Caco-2 (cell line): ENCODE data around the gene REM2. TPM values are rescaled to one million over a fixed set of nuclear protein-coding genes. Genes with fewer than 3 reads are reported as not detected.
A peak's percentile ranks its signal among the peaks of the same experiment; 100 is the strongest.

Source experiments
- BruUV-seq: library from RNA; stranded (reverse); fragments of 400-500 nt; replicated peaks from 2 replicates; lab custom pipeline; 2021; lab: Mats Ljungman, UMichigan
- CTCF ChIA-PET: fragments of 300-600 bp; sonication (Branson Sonifier 250); formaldehyde crosslinking; loops from one replicate; lab custom pipeline; 2022; ENCODE audit warnings: antibody characterized with exemption; lab: Charles Lee
- POLR2A ChIA-PET: fragments of 300-600 bp; sonication (Branson Sonifier 250); formaldehyde crosslinking; loops from one replicate; lab custom pipeline; 2022; ENCODE audit warnings: antibody characterized with exemption; lab: Charles Lee
- DNase-seq, 2 experiments: peaks; one replicate each; pipeline versions ENCODE4 v3.0.0 to v3.0.0-alpha.2; 2020 to 2022
- H3K27me3 ChIP-seq: replicated peaks from 2 replicates; pipeline ENCODE4 v1.6.0; 2011; ENCODE audit warnings: low read length; ENCODE audit not compliant: control insufficient read depth, insufficient read depth
- H3K36me3 ChIP-seq: 2 replicates; pipeline ENCODE4 v1.5.1; 2011; ENCODE audit warnings: low read length; ENCODE audit not compliant: control insufficient read depth, insufficient read depth
- H3K4me1 ChIP-seq: fragments of 250-450 bp; sonication (Bioruptor Pico); 2 replicates; pipeline ENCODE4 v1.5.1; 2020; ENCODE audit warnings: mild to moderate bottlenecking
- H3K4me3 ChIP-seq: 2 replicates; pipeline ENCODE4 v1.5.1; 2011; ENCODE audit warnings: low read depth, mild to moderate bottlenecking, control low read depth, low read length
- H3K9me3 ChIP-seq: fragments of 250-450 bp; sonication (Bioruptor Pico); 2 replicates; pipeline ENCODE4 v1.5.1; 2020; ENCODE audit warnings: mild to moderate bottlenecking, moderate library complexity
- H3K27ac Mint-ChIP-seq: one replicate; pipeline ENCODE4 v1.8.0; 2022; ENCODE audit warnings: mixed read lengths; ENCODE audit not compliant: unreplicated experiment
- H3K27me3 Mint-ChIP-seq: one replicate; pipeline ENCODE4 v1.8.0; 2022; ENCODE audit warnings: mixed read lengths; ENCODE audit not compliant: insufficient read depth, unreplicated experiment
- H3K36me3 Mint-ChIP-seq: one replicate; pipeline ENCODE4 v1.8.0; 2022; ENCODE audit warnings: mild to moderate bottlenecking, mixed read lengths; ENCODE audit not compliant: insufficient read depth, unreplicated experiment
- H3K4me1 Mint-ChIP-seq: one replicate; pipeline ENCODE4 v1.8.0; 2022; ENCODE audit warnings: low read depth, mixed read lengths; ENCODE audit not compliant: unreplicated experiment
- H3K4me3 Mint-ChIP-seq: one replicate; pipeline ENCODE4 v1.8.0; 2022; ENCODE audit warnings: mild to moderate bottlenecking, moderate library complexity, mixed read lengths; ENCODE audit not compliant: unreplicated experiment
- H3K9me3 Mint-ChIP-seq: one replicate; pipeline ENCODE4 v1.8.0; 2022; ENCODE audit warnings: mixed read lengths; ENCODE audit not compliant: unreplicated experiment
- intact Hi-C: fragments of 100-400 bp; cut with micrococcal nuclease; formaldehyde crosslinking; loops from one replicate; pipeline ENCODE4 v1.10.0; 2022; ENCODE audit not compliant: unreplicated experiment
- total RNA-seq: library from RNA; stranded (reverse); gene quantifications from 2 replicates; pipeline ENCODE4 v1.2.3, GENCODE V29; 2022
- TF ChIP-seq, protein P1 (sequence below), 2 experiments: fragments of 200-600 bp in 1 of 2; IDR thresholded peaks; 1 replicate in 1 of 2; 2 replicates in 1 of 2; pipeline versions ENCODE4 v1.5.1 to v1.8.0; 2011 to 2022; ENCODE audit warnings: antibody characterized with exemption in 1 of 2, control low read depth in 1 of 2, inconsistent platforms in 1 of 2, low read depth in 1 of 2, low read length in 1 of 2, mild to moderate bottlenecking in 1 of 2, moderate library complexity in 1 of 2; ENCODE audit not compliant: insufficient read depth in 1 of 2, severe bottlenecking in 1 of 2, unreplicated experiment in 1 of 2

Gene REM2
- total RNA-seq, 1 experiment from 2014 or later: 0.41 TPM

DNA sequence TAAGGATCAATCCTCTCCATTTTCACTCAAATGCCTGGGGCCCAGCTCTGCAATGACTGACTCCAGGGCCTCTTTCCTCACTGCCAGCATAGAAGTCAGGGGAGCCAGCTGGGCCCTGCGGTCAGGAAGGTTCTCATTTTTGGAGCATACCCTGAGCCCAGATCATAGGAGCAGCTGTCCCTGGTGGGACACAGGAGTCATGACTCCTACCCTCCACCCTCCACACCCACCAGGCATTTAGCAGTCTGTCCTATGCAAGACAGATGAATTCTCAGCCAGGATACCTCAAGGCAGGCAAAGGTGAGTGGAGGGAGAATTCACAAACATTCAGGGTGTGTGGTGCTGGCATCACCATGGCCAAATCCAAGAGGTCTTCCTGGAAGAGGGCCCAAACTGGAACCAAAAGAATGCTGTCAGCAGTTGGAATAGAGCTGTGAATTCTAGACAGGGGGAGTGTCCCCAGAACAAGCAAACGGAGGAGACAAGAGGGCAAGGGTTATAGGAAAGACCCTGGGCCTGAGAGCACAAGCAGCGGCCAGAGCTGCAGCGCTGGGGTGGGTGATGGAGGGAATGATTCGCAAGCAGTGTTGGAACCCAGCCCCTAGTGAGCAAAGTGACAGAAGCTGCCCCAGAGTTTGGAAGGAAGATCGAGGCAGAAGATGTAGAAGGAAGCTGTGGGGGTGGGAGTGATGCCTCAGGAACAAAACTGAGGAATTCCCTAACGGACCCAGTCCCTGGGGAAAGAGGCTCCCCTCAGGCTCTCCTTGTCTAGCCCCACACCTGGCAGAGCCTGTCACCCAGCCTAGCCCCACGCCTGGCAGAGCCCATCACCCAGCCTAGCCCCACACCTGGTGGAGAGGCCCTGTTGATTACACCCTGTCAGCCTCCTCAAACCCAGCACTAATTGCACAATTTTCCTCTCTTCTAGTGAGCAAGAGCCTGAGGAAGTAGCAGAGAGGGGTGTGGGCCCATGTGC lies 4.5 kb upstream of the REM2 start:
- H3K9me3 Mint-ChIP-seq: no peaks in the 10 kb centered on the region
- peaks cover 21% of the 10 kb centered on the region for H3K4me1 Mint-ChIP-seq
- no peak for DNase-seq
- peaks cover 7% of the 10 kb centered on the region for H3K36me3 Mint-ChIP-seq
- H3K4me3 ChIP-seq: no peak overlapping the region
- POLR2A ChIA-PET: no interaction called here
- peak overlapping the region; percentile 53 for H3K27ac Mint-ChIP-seq
- TF ChIP-seq, protein P1, sequence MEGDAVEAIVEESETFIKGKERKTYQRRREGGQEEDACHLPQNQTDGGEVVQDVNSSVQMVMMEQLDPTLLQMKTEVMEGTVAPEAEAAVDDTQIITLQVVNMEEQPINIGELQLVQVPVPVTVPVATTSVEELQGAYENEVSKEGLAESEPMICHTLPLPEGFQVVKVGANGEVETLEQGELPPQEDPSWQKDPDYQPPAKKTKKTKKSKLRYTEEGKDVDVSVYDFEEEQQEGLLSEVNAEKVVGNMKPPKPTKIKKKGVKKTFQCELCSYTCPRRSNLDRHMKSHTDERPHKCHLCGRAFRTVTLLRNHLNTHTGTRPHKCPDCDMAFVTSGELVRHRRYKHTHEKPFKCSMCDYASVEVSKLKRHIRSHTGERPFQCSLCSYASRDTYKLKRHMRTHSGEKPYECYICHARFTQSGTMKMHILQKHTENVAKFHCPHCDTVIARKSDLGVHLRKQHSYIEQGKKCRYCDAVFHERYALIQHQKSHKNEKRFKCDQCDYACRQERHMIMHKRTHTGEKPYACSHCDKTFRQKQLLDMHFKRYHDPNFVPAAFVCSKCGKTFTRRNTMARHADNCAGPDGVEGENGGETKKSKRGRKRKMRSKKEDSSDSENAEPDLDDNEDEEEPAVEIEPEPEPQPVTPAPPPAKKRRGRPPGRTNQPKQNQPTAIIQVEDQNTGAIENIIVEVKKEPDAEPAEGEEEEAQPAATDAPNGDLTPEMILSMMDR (IDR thresholded peaks at IDR 0.05; ENCODE audit: insufficient read depth in 1 of 2, low read depth in 1 of 2, low read length in 1 of 2, severe bottlenecking in 1 of 2, unreplicated experiment in 1 of 2): no peak
- H3K36me3 ChIP-seq: peaks cover 7% of the 10 kb centered on the region
- no peak overlapping the region for H3K4me3 Mint-ChIP-seq
- BruUV-seq: no TSS peak
- CTCF ChIA-PET: interaction anchor here (0.7 to 1.4 kb wide), 3 partner anchors 22 to 51 kb away, joined by 3 to 4 read pairs (median 3); partner anchors contain the start of gene PRMT5
- intact Hi-C loops: no loop called here
- H3K27me3 Mint-ChIP-seq: no peaks in the 10 kb centered on the region
- peaks cover 16% of the 10 kb centered on the region for H3K4me1 ChIP-seq
- H3K27me3 ChIP-seq: no peaks in the 10 kb centered on the region
- no peaks in the 10 kb centered on the region for H3K9me3 ChIP-seq

DNA sequence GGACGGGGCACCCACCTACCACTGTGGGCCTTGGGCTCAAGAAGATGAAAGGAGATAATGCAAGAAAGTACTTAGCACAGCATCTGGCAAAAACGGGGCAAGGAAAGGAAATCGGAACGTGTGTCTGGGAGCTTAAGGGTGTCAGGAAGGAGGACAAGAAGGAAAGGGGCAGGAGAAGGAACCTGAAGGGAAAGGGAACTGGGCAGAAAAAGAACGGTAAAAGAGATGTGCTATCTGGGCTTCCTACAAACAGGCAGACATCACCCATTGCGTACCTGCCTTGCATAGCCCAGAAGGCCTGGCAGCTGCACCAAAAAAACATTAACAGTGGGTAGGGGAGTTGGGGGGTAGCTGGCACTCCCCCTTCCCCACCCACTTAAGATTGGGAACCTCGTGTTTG lies 958 bp upstream of the REM2 start:
- Mint-ChIP-seq H3K27me3 (no peaks in the 10 kb centered on the region), H3K4me3 (no peak overlapping the region), H3K36me3 (peaks cover 7% of the 10 kb centered on the region), H3K27ac (no peak overlapping the region), H3K9me3 (no peaks in the 10 kb centered on the region), H3K4me1 (peaks cover 21% of the 10 kb centered on the region)
- no TSS peak for BruUV-seq
- TF ChIP-seq, protein P1 (IDR thresholded peaks at IDR 0.05; ENCODE audit: insufficient read depth in 1 of 2, low read depth in 1 of 2, low read length in 1 of 2, severe bottlenecking in 1 of 2, unreplicated experiment in 1 of 2): no peak
- H3K36me3 ChIP-seq: no peaks in the 10 kb centered on the region; the same call in 1 of the 2 replicates
- no peak for DNase-seq
- H3K9me3 ChIP-seq: no peaks in the 10 kb centered on the region
- ChIA-PET CTCF (interaction anchor here (0.9 to 1.4 kb wide), 2 partner anchors 9 to 10 kb away, joined by 6 to 7 read pairs; no protein-coding TSS in a partner anchor), POLR2A (no interaction called here)
- H3K4me3 ChIP-seq: no peak overlapping the region
- H3K27me3 ChIP-seq: no peaks in the 10 kb centered on the region
- peaks cover 16% of the 10 kb centered on the region for H3K4me1 ChIP-seq
- intact Hi-C loops: no loop called here

DNA sequence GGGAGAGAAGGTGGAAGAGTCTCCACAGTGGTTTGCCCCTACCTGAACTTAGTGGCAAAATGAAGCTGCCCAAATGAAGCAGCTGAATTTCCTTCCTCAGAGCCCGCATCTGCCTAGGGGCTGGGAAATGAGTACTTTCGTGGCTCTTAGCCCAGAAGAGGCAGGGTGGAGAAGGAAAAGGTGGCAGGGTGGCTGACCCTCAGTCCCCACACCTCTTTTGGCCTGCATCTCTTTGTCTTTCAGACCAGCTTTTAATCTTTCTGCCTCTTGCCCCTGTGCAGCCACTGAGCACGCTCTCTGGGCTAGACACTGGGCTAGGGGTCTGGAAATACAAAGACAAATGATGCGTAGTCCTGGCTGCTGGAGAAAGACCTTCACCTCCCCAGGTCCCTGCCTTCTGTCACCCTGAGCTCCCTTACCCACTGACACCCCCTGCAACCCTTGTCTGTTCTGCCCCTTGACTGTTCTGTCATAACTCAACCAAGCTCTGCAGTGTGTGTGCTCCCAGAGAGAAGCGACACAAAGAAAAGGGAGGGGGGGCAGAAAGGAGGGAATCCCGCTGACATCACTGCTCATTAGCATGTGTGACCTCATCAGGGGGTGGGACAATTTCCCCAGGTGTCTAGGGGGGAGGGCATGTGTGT lies 371 bp upstream of the REM2 start:
- Mint-ChIP-seq H3K4me3 (no peak overlapping the region), H3K27ac (peak overlapping the region; percentile 40), H3K36me3 (peaks cover 11% of the 10 kb centered on the region), H3K4me1 (peaks cover 21% of the 10 kb centered on the region), H3K27me3 (no peaks in the 10 kb centered on the region), H3K9me3 (no peaks in the 10 kb centered on the region)
- TF ChIP-seq, protein P1 (IDR thresholded peaks at IDR 0.05; ENCODE audit: insufficient read depth in 1 of 2, low read depth in 1 of 2, low read length in 1 of 2, severe bottlenecking in 1 of 2, unreplicated experiment in 1 of 2): no peak
- intact Hi-C loops: no loop called here
- Histone ChIP-seq H3K9me3 (no peaks in the 10 kb centered on the region), H3K4me3 (no peak overlapping the region), H3K4me1 (peaks cover 16% of the 10 kb centered on the region), H3K27me3 (no peaks in the 10 kb centered on the region), H3K36me3 (no peaks in the 10 kb centered on the region; the same call in 1 of the 2 replicates)
- BruUV-seq: no TSS peak
- CTCF ChIA-PET: interaction anchor here (0.6 to 1.8 kb wide), 6 partner anchors 10 to 449 kb away, joined by 3 to 7 read pairs (median 5); no protein-coding TSS in a partner anchor
- peak; percentile 48 to 54 for DNase-seq
- POLR2A ChIA-PET: interaction anchor here (1.0 kb wide), 1 partner anchor 61 kb away, joined by 5 read pairs; no protein-coding TSS in a partner anchor
